Neural cell (in vitro differentiated cells): Measurements from ENCODE around the gene DIPK1C. TPM values are rescaled to one million over a fixed set of nuclear protein-coding genes. Genes with fewer than 3 reads are reported as not detected.

Experiments
- H2AFZ ChIP-seq: fragments of 200-600, 300-800 bp; sonication (generic), shearing (Covaris generic); 2 replicates; pipeline ENCODE4 v1.6.0; 2014; ENCODE audit warnings: low read depth, mild to moderate bottlenecking, antibody characterized with exemption, low read length, moderate library complexity
- H3F3A ChIP-seq: fragments of 200-600 bp; shearing (Covaris generic); 2 replicates; pipeline ENCODE4 v1.6.1; 2016; ENCODE audit warnings: mild to moderate bottlenecking, moderate library complexity, mixed read lengths, antibody characterized with exemption, low read length; ENCODE audit not compliant: insufficient read depth, poor library complexity, severe bottlenecking
- H3K27ac ChIP-seq: fragments of 200-600, 300-800 bp; sonication (generic), shearing (Covaris generic); 2 replicates; pipeline ENCODE4 v1.5.1; 2014; ENCODE audit warnings: mild to moderate bottlenecking, low read length, moderate library complexity
- H3K27me3 ChIP-seq: fragments of 300-800, 200-600 bp; sonication (generic), shearing (Covaris generic); 2 replicates; pipeline ENCODE4 v1.6.0; 2014; ENCODE audit warnings: mild to moderate bottlenecking, low read depth, low read length, moderate library complexity; ENCODE audit not compliant: insufficient read depth
- H3K36me3 ChIP-seq: fragments of 300-800, 200-600 bp; sonication (generic), shearing (Covaris generic); 2 replicates; pipeline ENCODE4 v1.5.1; 2014; ENCODE audit warnings: mild to moderate bottlenecking, antibody characterized with exemption, low read length, moderate library complexity; ENCODE audit not compliant: insufficient read depth
- H3K4me2 ChIP-seq: fragments of 300-800, 200-600 bp; sonication (generic), shearing (Covaris generic); 2 replicates; pipeline ENCODE4 v1.6.0; 2014; ENCODE audit warnings: mild to moderate bottlenecking, low read length
- H3K4me3 ChIP-seq: fragments of 300-800, 200-600 bp; sonication (generic), shearing (Covaris generic); 2 replicates; pipeline ENCODE4 v1.5.1; 2014; ENCODE audit warnings: mild to moderate bottlenecking, low read length, moderate library complexity
- H3K79me2 ChIP-seq: fragments of 200-600 bp; shearing (Covaris generic); replicated peaks from 2 replicates; pipeline ENCODE4 v1.6.0; 2014; ENCODE audit warnings: mild to moderate bottlenecking, low read length, moderate library complexity; ENCODE audit not compliant: insufficient read depth
- H3K9ac ChIP-seq: fragments of 300-800, 200-600 bp; sonication (generic), shearing (Covaris generic); 2 replicates; pipeline ENCODE4 v1.6.1; 2016; ENCODE audit warnings: mild to moderate bottlenecking, low read length, mixed read lengths
- H3K9me2 ChIP-seq: fragments of 200-600 bp; shearing (Covaris generic); 2 replicates; pipeline ENCODE4 v1.6.1; 2016; ENCODE audit warnings: mild to moderate bottlenecking, low read length, mixed read lengths; ENCODE audit not compliant: insufficient read depth
- H3K9me3 ChIP-seq: fragments of 200-600, 300-800 bp; sonication (generic), shearing (Covaris generic); 2 replicates; pipeline ENCODE4 v1.6.1; 2016; ENCODE audit warnings: mild to moderate bottlenecking, mixed run types, low read length, moderate library complexity, mixed read lengths
- H4K20me1 ChIP-seq: fragments of 200-600 bp; shearing (Covaris generic); 2 replicates; pipeline ENCODE4 v1.6.1; 2016; ENCODE audit warnings: mild to moderate bottlenecking, mixed run types; ENCODE audit not compliant: insufficient read depth
- EP300 ChIP-seq: fragments of 450-650 bp; conservative IDR thresholded peaks from 2 replicates; pipeline ENCODE4 v1.6.1; 2014; ENCODE audit warnings: antibody characterized with exemption, mild to moderate bottlenecking, moderate library complexity; ENCODE audit not compliant: poor library complexity, severe bottlenecking
- EZH2 ChIP-seq: fragments of 200-600, 300-800 bp; shearing (Covaris generic), sonication (generic); IDR thresholded peaks from 2 replicates; pipeline ENCODE4 v1.6.1; 2014; ENCODE audit warnings: antibody characterized with exemption, low read length, borderline replicate concordance, mild to moderate bottlenecking; ENCODE audit not compliant: insufficient read depth, poor library complexity, severe bottlenecking
- MXI1 ChIP-seq: fragments of 450-650 bp; conservative IDR thresholded peaks from 2 replicates; pipeline ENCODE4 v1.6.1; 2014; ENCODE audit warnings: antibody characterized with exemption, mild to moderate bottlenecking; ENCODE audit not compliant: poor library complexity, severe bottlenecking
- POLR2AphosphoS5 ChIP-seq: IDR thresholded peaks from 2 replicates; pipeline ENCODE4 v1.6.1; 2012
- RAD21 ChIP-seq: fragments of 450-650 bp; conservative IDR thresholded peaks from 2 replicates; pipeline ENCODE4 v1.6.1; 2014; ENCODE audit warnings: antibody characterized with exemption, mild to moderate bottlenecking, moderate library complexity
- SMC3 ChIP-seq: fragments of 450-650 bp; conservative IDR thresholded peaks from 2 replicates; pipeline ENCODE4 v1.6.1; 2014; ENCODE audit warnings: antibody characterized with exemption, mild to moderate bottlenecking, moderate library complexity; ENCODE audit not compliant: poor library complexity
- TAF1 ChIP-seq: IDR thresholded peaks from 2 replicates; pipeline ENCODE4 v1.6.1; 2012; ENCODE audit warnings: low read depth
- polyA plus RNA-seq: library from polyadenylated mRNA; depleted of rRNA; stranded (reverse); fragments of >200 nt; gene quantifications from 2 replicates; pipeline ENCODE4 v1.2.3, GENCODE V29; 2014
- TF ChIP-seq, protein P1 (sequence below): IDR thresholded peaks from 2 replicates; pipeline ENCODE4 v1.6.1; 2012; ENCODE audit warnings: borderline replicate concordance
- TF ChIP-seq, protein P2 (sequence below): fragments of 450-650 bp; IDR thresholded peaks from 2 replicates; pipeline ENCODE4 v1.5.1; 2014; ENCODE audit warnings: antibody characterized with exemption, mild to moderate bottlenecking, moderate library complexity; ENCODE audit not compliant: poor library complexity, severe bottlenecking

DIPK1C gene
- polyA plus RNA-seq, 1 donor from 2014 or later: not detected

DNA sequence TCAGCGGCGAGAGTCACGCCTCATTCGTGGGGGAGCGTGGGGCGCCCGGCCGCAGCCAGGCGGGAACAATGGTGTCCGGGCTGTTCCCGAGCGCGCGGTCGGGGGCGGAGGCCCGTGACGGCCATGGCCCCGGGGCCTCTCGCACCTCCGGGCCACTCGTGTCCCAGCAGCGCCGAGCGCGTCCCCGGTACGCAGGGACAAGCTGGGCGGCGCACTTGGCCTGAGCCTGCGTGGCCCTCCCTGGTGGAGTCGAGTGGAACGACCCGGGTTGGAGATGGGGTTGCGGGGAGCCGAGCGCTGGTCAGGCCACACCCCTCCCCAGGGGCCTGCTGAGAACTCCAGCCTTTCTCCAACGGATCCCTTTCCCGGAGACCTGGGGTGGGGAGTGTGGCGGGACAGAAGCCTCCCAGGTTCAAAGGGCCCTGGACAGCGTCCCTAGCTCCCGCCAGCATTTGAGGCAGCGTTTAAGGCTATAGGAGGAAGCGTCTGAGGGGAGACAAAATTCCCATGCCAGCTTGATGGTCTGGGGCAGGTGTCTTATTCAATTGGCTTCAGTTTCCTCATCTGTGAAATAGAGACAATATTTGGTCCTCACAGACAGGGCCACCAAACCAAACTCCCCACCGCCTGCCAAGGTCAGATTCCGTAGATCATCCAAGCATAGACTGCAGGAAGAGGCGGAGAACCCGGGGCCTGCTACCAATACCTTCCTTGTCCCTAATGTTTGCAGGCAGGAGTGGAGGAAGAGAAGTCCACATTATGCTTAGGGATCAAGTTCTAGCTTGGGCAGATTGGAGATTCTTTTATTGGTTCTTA, 39.6 kb upstream of the DIPK1C start:
- peak overlapping the region; percentile 98 for H3K4me2 ChIP-seq
- H3K36me3 ChIP-seq: no peaks in the 10 kb centered on the region
- no peaks in the 10 kb centered on the region for H4K20me1 ChIP-seq
- no peaks in the 10 kb centered on the region for H3K9me2 ChIP-seq
- peaks cover 21% of the 10 kb centered on the region for H3K79me2 ChIP-seq
- H2AFZ ChIP-seq: peak overlapping the region; percentile 91
- TF ChIP-seq RAD21: no peak
- TF ChIP-seq SMC3: no peak
- no peak for TF ChIP-seq POLR2AphosphoS5
- no peak for TF ChIP-seq EZH2
- TF ChIP-seq, protein P1, sequence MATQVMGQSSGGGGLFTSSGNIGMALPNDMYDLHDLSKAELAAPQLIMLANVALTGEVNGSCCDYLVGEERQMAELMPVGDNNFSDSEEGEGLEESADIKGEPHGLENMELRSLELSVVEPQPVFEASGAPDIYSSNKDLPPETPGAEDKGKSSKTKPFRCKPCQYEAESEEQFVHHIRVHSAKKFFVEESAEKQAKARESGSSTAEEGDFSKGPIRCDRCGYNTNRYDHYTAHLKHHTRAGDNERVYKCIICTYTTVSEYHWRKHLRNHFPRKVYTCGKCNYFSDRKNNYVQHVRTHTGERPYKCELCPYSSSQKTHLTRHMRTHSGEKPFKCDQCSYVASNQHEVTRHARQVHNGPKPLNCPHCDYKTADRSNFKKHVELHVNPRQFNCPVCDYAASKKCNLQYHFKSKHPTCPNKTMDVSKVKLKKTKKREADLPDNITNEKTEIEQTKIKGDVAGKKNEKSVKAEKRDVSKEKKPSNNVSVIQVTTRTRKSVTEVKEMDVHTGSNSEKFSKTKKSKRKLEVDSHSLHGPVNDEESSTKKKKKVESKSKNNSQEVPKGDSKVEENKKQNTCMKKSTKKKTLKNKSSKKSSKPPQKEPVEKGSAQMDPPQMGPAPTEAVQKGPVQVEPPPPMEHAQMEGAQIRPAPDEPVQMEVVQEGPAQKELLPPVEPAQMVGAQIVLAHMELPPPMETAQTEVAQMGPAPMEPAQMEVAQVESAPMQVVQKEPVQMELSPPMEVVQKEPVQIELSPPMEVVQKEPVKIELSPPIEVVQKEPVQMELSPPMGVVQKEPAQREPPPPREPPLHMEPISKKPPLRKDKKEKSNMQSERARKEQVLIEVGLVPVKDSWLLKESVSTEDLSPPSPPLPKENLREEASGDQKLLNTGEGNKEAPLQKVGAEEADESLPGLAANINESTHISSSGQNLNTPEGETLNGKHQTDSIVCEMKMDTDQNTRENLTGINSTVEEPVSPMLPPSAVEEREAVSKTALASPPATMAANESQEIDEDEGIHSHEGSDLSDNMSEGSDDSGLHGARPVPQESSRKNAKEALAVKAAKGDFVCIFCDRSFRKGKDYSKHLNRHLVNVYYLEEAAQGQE: peak; percentile 41
- peak; percentile 59 for TF ChIP-seq MXI1
- no peak for TF ChIP-seq EP300
- no peak for TF ChIP-seq TAF1
- TF ChIP-seq, protein P2, sequence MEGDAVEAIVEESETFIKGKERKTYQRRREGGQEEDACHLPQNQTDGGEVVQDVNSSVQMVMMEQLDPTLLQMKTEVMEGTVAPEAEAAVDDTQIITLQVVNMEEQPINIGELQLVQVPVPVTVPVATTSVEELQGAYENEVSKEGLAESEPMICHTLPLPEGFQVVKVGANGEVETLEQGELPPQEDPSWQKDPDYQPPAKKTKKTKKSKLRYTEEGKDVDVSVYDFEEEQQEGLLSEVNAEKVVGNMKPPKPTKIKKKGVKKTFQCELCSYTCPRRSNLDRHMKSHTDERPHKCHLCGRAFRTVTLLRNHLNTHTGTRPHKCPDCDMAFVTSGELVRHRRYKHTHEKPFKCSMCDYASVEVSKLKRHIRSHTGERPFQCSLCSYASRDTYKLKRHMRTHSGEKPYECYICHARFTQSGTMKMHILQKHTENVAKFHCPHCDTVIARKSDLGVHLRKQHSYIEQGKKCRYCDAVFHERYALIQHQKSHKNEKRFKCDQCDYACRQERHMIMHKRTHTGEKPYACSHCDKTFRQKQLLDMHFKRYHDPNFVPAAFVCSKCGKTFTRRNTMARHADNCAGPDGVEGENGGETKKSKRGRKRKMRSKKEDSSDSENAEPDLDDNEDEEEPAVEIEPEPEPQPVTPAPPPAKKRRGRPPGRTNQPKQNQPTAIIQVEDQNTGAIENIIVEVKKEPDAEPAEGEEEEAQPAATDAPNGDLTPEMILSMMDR: peak; percentile 44
- peak overlapping the region; percentile 94 for H3K9ac ChIP-seq
- peak overlapping the region; percentile 100 for H3K4me3 ChIP-seq
- no peaks in the 10 kb centered on the region for H3K27me3 ChIP-seq
- no peaks in the 10 kb centered on the region for H3K9me3 ChIP-seq
- no peaks in the 10 kb centered on the region for H3F3A ChIP-seq
- peak overlapping the region; percentile 75 for H3K27ac ChIP-seq

DNA sequence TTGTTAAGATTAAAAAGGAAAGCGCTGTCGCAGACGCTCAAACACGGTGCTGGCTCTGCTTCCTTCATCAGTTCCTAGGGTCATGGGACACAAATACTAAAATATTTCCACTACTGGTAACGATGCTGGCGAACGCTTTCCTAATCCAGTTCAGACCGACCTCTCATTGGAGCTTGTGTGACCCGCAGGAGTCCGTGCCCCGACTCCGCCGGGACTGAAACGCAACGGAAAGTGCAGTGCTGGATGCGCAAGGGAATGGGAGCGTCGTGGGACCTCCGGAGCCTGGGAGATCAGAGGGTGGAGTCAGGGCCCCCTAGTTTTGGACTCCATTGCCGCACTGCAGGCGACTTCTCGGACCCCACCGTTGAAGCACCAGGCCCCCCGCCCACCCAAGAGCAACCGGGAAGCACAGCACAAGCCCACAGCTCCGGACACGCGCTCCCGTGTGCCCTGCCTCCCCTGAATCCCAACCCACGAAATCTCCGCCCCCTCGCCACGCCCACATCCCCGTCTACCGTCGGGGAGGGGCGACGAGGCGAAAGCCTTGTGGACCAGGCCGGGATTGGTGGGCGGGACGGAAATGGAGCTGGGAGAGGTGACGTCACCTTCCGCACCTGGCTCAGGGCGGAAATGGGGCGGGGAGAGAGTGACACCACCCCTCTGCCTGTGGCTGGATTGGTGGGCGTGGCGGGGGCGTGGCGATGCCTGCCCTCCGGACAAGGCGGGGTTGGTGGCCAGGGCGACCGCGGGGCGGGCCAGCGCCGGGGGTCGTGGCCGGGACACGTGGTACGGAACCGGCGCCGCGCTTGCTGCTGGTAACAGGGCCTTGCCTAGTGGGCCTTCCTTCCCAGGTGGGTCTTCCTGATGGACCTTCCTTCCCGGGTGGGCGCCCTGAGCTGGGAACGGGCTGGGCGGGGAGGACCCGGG, 38.7 kb upstream of the DIPK1C start, which contains the start of gene CNDP2:
TSS of gene CNDP2 (plus strand) at position 783 of the 927 bp plus-strand sequence. CDS start 3,611 bp downstream, outside the sequence.
- peak within 1 kb of the TSS; percentile 94 for H3K9ac ChIP-seq
- H3K27ac ChIP-seq: peak within 1 kb of the TSS; percentile 75
- H2AFZ ChIP-seq: peak within 1 kb of the TSS; percentile 91
- H3K4me2 ChIP-seq: peak within 1 kb of the TSS; percentile 98
- H3F3A ChIP-seq: no peaks in the 10 kb centered on the region
- no peaks in the 10 kb centered on the region for H3K27me3 ChIP-seq
- H3K4me3 ChIP-seq: peak within 1 kb of the TSS; percentile 100
- no peaks in the 10 kb centered on the region for H4K20me1 ChIP-seq
- H3K9me2 ChIP-seq: no peaks in the 10 kb centered on the region
- peaks cover 21% of the 10 kb centered on the region for H3K79me2 ChIP-seq
- no peaks in the 10 kb centered on the region for H3K36me3 ChIP-seq
- TF ChIP-seq EP300 (peak; percentile 31), RAD21 (no peak), EZH2 (no peak), TAF1 (peak; percentile 60), POLR2AphosphoS5 (peak; percentile 66), MXI1 (peak; percentile 93), SMC3 (no peak)
- TF ChIP-seq, protein P2: no peak
- TF ChIP-seq, protein P1: no peak
- no peaks in the 10 kb centered on the region for H3K9me3 ChIP-seq
